HepG2 (cell line): ENCODE data around the gene CTSW. TPM values are rescaled to one million over a fixed set of nuclear protein-coding genes. Genes with fewer than 3 reads are reported as not detected.

Source experiments
- ATF4 ChIP-seq, 2 experiments: fragments of 450-650 bp in 1 of 2; sonication (generic) in 1 of 2; formaldehyde crosslinking; IDR thresholded peaks; 2 replicates each; pipeline versions ENCODE4 v1.5.0 to v1.8.0; 2020 to 2022; ENCODE audit warnings: mild to moderate bottlenecking in 1 of 2, missing genetic modification reagents in 1 of 2
- DMAP1 ChIP-seq: IDR thresholded peaks from 2 replicates; pipeline ENCODE4 v1.6.1; 2016
- E2F2 ChIP-seq: sonication (generic); formaldehyde crosslinking; IDR thresholded peaks from 2 replicates; pipeline ENCODE4 v1.4.0; 2020; ENCODE audit warnings: missing genetic modification reagents, borderline replicate concordance
- GABPA ChIP-seq, 2 experiments: IDR thresholded peaks; 2 replicates each; pipeline ENCODE4 v1.6.1; 2011 to 2016; ENCODE audit warnings: low read depth in 2 of 2, low read length in 1 of 2, missing biosample characterization in 1 of 2, missing genetic modification characterization in 1 of 2
- GATAD2A ChIP-seq: IDR thresholded peaks from 2 replicates; pipeline ENCODE4 v1.6.1; 2016
- KDM6A ChIP-seq: IDR thresholded peaks from 2 replicates; pipeline ENCODE4 v1.6.1; 2016; ENCODE audit warnings: low read depth
- MAFG ChIP-seq: sonication (generic); formaldehyde crosslinking; IDR thresholded peaks from 2 replicates; pipeline ENCODE4 v1.5.1; 2020; ENCODE audit warnings: mild to moderate bottlenecking, missing genetic modification reagents
- POLR2AphosphoS5 ChIP-seq: IDR thresholded peaks from 2 replicates; pipeline ENCODE4 v1.6.1; 2012; ENCODE audit warnings: low read depth, low read length
- POLR2G ChIP-seq: fragments of 200-400 bp; formaldehyde crosslinking; IDR thresholded peaks from 2 replicates; pipeline ENCODE4 v1.6.1; 2018; ENCODE audit warnings: mild to moderate bottlenecking, low read depth, low read length, moderate library complexity
- TERF1 ChIP-seq: sonication (generic); formaldehyde crosslinking; IDR thresholded peaks from 2 replicates; pipeline ENCODE4 v1.8.0; 2022; ENCODE audit warnings: mild to moderate bottlenecking, missing genetic modification reagents, moderate library complexity
- ZBTB40 ChIP-seq, 2 experiments: fragments of 450-650 bp in 1 of 2; sonication (generic) in 1 of 2; formaldehyde crosslinking in 1 of 2; IDR thresholded peaks; 2 replicates each; pipeline versions ENCODE4 v1.6.1 to v1.8.0; 2016 to 2022; ENCODE audit warnings: antibody characterized with exemption in 1 of 2, mild to moderate bottlenecking in 1 of 2, missing genetic modification reagents in 1 of 2
- ZNF136 ChIP-seq: sonication (generic); formaldehyde crosslinking; IDR thresholded peaks from 2 replicates; pipeline ENCODE4 v1.8.1; 2022; ENCODE audit warnings: low read depth, mild to moderate bottlenecking, moderate library complexity, missing genetic modification reagents
- ZNF3 ChIP-seq: IDR thresholded peaks from 2 replicates; pipeline ENCODE4 v1.7.0; 2017; ENCODE audit warnings: inconsistent platforms
- ZNF607 ChIP-seq: sonication (generic); formaldehyde crosslinking; IDR thresholded peaks from 2 replicates; pipeline ENCODE4 v1.5.1; 2020; ENCODE audit warnings: missing genetic modification reagents, mild to moderate bottlenecking, borderline replicate concordance
- ZNF780A ChIP-seq: sonication (generic); formaldehyde crosslinking; IDR thresholded peaks from 2 replicates; pipeline ENCODE4 v1.8.0; 2022; ENCODE audit warnings: mild to moderate bottlenecking, missing genetic modification reagents, moderate library complexity
- ZSCAN9 ChIP-seq: IDR thresholded peaks from 2 replicates; pipeline ENCODE4 v1.6.1; 2016; ENCODE audit warnings: borderline replicate concordance
- polyA plus RNA-seq, 8 experiments: library from polyadenylated mRNA; depleted of rRNA in 3 of 8; stranded (reverse) in 7 of 8; unstranded in 1 of 8; fragments of >200 nt; fragmentation: Illumina TruSeq in 4 of 8; extraction: Trizol in 4 of 8; gene quantifications; 2 replicates each; pipeline versions ENCODE4 v1.2.1 to v1.2.3, GENCODE V29; 2011 to 2016; ENCODE audit warnings: low read depth in 4 of 8, missing spikeins in 1 of 8, mixed read lengths in 1 of 8; ENCODE audit not compliant: insufficient read depth in 1 of 8
- total RNA-seq, 5 experiments: library from RNA; depleted of rRNA; stranded (reverse); fragments of >200 nt; fragmentation: Illumina TruSeq; extraction: Trizol; gene quantifications; 2 replicates each; pipeline ENCODE4 v1.2.3, GENCODE V29; 2016; ENCODE audit warnings: low read depth in 1 of 5

Gene CTSW
- total and polyA plus RNA-seq, 2 of the 13 experiments (the other 11 are each of a cell fraction or from before 2014, with no cell fraction given): 0.09 TPM; not detected in 1

- TF ChIP-seq ZBTB40 (IDR thresholded peaks at IDR 0.05) (no peak), ZBTB40 (CRISPR knock-in tag; IDR thresholded peaks at IDR 0.05) (peak; percentile 74; the same call in 1 of the 2 replicates), DMAP1 (0 out of 2 replicates have a peak, but pooled peaks have one; percentile 27), ZSCAN9 (CRISPR knock-in tag) (no peak; the same call in 1 of the 2 replicates), GABPA (IDR thresholded peaks at IDR 0.05; ENCODE audit: low read depth, low read length) (peak; percentile 47; the same call in 1 of the 2 replicates), GABPA (CRISPR knock-in tag; IDR thresholded peaks at IDR 0.05; ENCODE audit: low read depth) (peak; percentile 72), POLR2AphosphoS5 (peak; percentile 54; the same call in 1 of the 2 replicates), ZNF3 (CRISPR knock-in tag) (no peak), POLR2G (peak; percentile 66; the same call in 1 of the 2 replicates), E2F2 (CRISPR knock-in tag) (no peak), ZNF607 (CRISPR knock-in tag) (peak; percentile 53; the same call in 1 of the 2 replicates), GATAD2A (CRISPR knock-in tag) (0 out of 2 replicates have a peak, but pooled peaks have one; percentile 35), KDM6A (CRISPR knock-in tag) (no peak), TERF1 (CRISPR knock-in tag) (no peak), ZNF780A (no peak; the same call in 1 of the 2 replicates), ZNF136 (no peak), ATF4 (CRISPR knock-in tag; IDR thresholded peaks at IDR 0.05) (peak in 1 of 2 experiments; percentile 31; a peak in 1 of 4 replicates), MAFG (CRISPR knock-in tag) (no peak)
Measured at GRCh38 chr11:65873318-65874156, 6.1 kb upstream of the CTSW start (continued).
